H1 (cell line): Measurements from ENCODE around the gene TAS1R3. TPM values are rescaled to one million over a fixed set of nuclear protein-coding genes. Genes with fewer than 3 reads are reported as not detected.

Experiments
- CEBPB ChIP-seq: IDR thresholded peaks from 2 replicates; pipeline ENCODE4 v1.6.1; 2012; ENCODE audit warnings: low read depth, low read length
- polyA plus RNA-seq, 7 experiments: library from polyadenylated mRNA; depleted of rRNA in 3 of 7; stranded (reverse) in 5 of 7; unstranded in 2 of 7; fragments of >200 nt in 5 of 7; fragments of 200-250 nt in 2 of 7; gene quantifications; 1 replicate in 5 of 7; 2 replicates in 1 of 7; 4 replicates in 1 of 7; pipeline versions ENCODE4 v1.2.1 to v1.2.3, GENCODE V29; 2011 to 2013; ENCODE audit warnings: missing spikeins in 2 of 7, mixed read lengths in 2 of 7
- total RNA-seq: library from RNA; stranded (reverse); fragmentation: NEBNext Ultra II Directional; extraction: Animal tissue kit (Norgen Biotek cat#: 25700); gene quantifications from 2 replicates; pipeline ENCODE4 v1.2.1, GENCODE V29; 2021
- TF ChIP-seq, protein P1 (sequence below): IDR thresholded peaks from 2 replicates; pipeline ENCODE4 v1.6.1; 2012; ENCODE audit warnings: inconsistent platforms
- TF ChIP-seq, protein P2 (sequence below): IDR thresholded peaks from 2 replicates; pipeline ENCODE4 v1.6.1; 2011; ENCODE audit warnings: low read depth, mild to moderate bottlenecking, low read length; ENCODE audit not compliant: insufficient read depth

The TAS1R3 gene
- total and polyA plus RNA-seq, 2 of the 8 experiments (the other 6 are each of a cell fraction or from before 2014, with no cell fraction given) = 0.03 to 0.19 TPM

DNA sequence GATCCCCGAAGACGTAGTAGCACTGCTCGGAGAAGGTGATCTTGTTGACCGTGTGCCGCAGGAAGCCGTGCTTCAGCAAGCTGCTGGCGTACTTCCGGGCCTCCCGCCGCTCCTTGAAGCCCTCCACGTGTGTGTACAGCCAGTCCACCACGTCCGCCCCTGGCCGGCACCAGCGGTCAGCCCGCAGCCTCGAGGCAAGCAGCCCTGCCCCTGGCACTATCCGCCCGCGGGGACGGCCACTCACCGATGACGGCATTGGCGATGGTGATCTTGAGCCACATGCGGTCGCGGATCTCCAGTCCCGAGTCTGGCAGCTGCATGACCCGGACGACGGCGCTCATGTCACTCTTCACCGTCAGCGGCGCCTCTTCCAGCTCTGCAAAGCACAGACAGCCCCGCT lies 7.2 kb downstream of the TAS1R3 start (continued):
- TF ChIP-seq, protein P1, sequence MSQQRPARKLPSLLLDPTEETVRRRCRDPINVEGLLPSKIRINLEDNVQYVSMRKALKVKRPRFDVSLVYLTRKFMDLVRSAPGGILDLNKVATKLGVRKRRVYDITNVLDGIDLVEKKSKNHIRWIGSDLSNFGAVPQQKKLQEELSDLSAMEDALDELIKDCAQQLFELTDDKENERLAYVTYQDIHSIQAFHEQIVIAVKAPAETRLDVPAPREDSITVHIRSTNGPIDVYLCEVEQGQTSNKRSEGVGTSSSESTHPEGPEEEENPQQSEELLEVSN = no peak
- TF ChIP-seq, protein P2, sequence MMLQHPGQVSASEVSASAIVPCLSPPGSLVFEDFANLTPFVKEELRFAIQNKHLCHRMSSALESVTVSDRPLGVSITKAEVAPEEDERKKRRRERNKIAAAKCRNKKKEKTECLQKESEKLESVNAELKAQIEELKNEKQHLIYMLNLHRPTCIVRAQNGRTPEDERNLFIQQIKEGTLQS = no peak
- no peak for TF ChIP-seq CEBPB
